ENCODE results near the gene LCT.
"Not testable (repeated sequence)": the region's sequence is repeated elsewhere in the genome, so short reads cannot be mapped to it uniquely, and the experiment has no call there.

LCT gene

DNA sequence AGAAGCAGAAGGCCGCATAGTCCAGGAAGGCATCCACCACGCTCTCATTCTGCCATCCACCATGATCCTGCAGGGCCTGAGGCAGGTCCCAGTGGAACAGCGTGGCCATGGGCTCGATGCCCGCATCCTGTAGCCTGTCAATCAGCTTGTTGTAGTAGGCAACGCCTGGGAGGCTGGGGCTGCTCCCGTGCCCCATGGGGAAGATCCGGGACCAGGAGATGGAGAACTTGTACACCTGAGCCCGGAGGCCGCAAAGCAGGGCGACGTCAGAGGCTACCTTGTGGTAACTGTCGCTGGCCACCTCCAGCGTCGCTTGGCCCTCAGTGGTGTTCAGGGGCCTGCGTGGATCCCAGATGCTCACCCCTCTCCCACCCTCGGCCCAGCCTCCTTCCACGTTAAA, 19.5 kb downstream of the LCT start:
- H3K4me1 ChIP-seq (ENCODE audit: control insufficient read depth, insufficient read depth, low read length), result no peaks in the 10 kb centered on the region
- no peaks in the 10 kb centered on the region for H3K27me3 ChIP-seq (ENCODE audit: control insufficient read depth, insufficient read depth, low read length)

GRCh38 chr2:135815269-135815668, 21.7 kb downstream of the LCT start:
- Histone ChIP-seq H3K27ac (ENCODE audit: low read depth, low read length) (no peak overlapping the region), H3K9me3 (ENCODE audit: control insufficient read depth, insufficient read depth, low read depth, low read length) (no peaks in the 10 kb centered on the region), H3K4me1 (ENCODE audit: control insufficient read depth, insufficient read depth, low read length) (no peaks in the 10 kb centered on the region), H3K36me3 (ENCODE audit: control insufficient read depth, insufficient read depth, low read length) (no peaks in the 10 kb centered on the region), H3K9ac (ENCODE audit: low read length) (no peak overlapping the region), H3K4me3 (ENCODE audit: low read depth, low read length) (no peak overlapping the region), H3K27me3 (ENCODE audit: control insufficient read depth, insufficient read depth, low read length) (no peaks in the 10 kb centered on the region)

More for the DNA sequence above, 19.5 kb downstream of the LCT start:
- H3K27ac ChIP-seq (ENCODE audit: low read depth, low read length), result no peak overlapping the region
- H3K4me3 ChIP-seq (ENCODE audit: low read depth, low read length), result no peak overlapping the region
- H3K36me3 ChIP-seq (ENCODE audit: control insufficient read depth, insufficient read depth, low read length), result no peaks in the 10 kb centered on the region
- H3K9ac ChIP-seq (ENCODE audit: low read length), result no peak overlapping the region
- H3K9me3 ChIP-seq (ENCODE audit: control insufficient read depth, insufficient read depth, low read depth, low read length), result no peaks in the 10 kb centered on the region

DNA sequence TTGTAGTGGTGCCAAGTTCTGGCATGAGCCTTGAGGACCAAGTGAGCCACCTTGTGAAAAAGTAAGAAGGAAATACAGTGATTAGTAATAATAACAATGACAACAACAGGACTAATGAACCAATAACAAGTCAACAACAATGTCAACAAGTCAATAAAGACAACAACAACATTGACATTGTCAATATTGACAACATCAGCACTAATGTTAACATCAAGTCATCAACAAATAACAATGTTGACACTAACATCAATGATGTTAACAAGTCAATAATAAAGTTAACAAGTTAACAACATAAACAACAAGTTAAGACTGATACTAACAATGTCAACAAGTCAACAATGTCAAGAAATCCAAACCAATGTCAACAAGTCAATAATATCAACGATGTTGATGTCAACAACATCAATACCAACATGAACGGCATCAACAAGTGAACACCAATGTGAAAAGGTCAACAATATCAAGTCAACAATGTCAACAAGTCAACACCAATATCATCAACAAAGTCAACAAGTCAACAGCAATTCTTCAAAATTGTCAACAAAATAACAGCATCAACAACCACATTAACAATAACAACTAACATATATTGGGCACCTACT, 24.0 kb downstream of the LCT start:
- no peaks in the 10 kb centered on the region for H3K4me1 ChIP-seq (ENCODE audit: control insufficient read depth, insufficient read depth, low read length)
- no peaks in the 10 kb centered on the region for H3K9me3 ChIP-seq (ENCODE audit: control insufficient read depth, insufficient read depth, low read depth, low read length)
- no peak overlapping the region for H3K4me3 ChIP-seq (ENCODE audit: low read depth, low read length)
- no peaks in the 10 kb centered on the region for H3K36me3 ChIP-seq (ENCODE audit: control insufficient read depth, insufficient read depth, low read length)
- H3K9ac ChIP-seq (ENCODE audit: low read length), result no peak overlapping the region
- no peak overlapping the region for H3K27ac ChIP-seq (ENCODE audit: low read depth, low read length)
- H3K27me3 ChIP-seq (ENCODE audit: control insufficient read depth, insufficient read depth, low read length), result no peaks in the 10 kb centered on the region

- H3K27ac ChIP-seq (ENCODE audit: low read depth, low read length); H3K4me1 ChIP-seq (ENCODE audit: control insufficient read depth, insufficient read depth, low read length); H3K9me3 ChIP-seq (ENCODE audit: control insufficient read depth, insufficient read depth, low read depth, low read length); H3K9ac ChIP-seq (ENCODE audit: low read length); H3K4me3 ChIP-seq (ENCODE audit: low read depth, low read length); H3K36me3 ChIP-seq (ENCODE audit: control insufficient read depth, insufficient read depth, low read length); H3K27me3 ChIP-seq (ENCODE audit: control insufficient read depth, insufficient read depth, low read length): not testable (repeated sequence)
Observed at GRCh38 chr2:135807874-135808273, 29.1 kb downstream of the LCT start.

GRCh38 chr2:135803278-135803677, 33.7 kb downstream of the LCT start:
- H3K36me3 ChIP-seq (ENCODE audit: control insufficient read depth, insufficient read depth, low read length), result no peaks in the 10 kb centered on the region
- no peaks in the 10 kb centered on the region for H3K4me1 ChIP-seq (ENCODE audit: control insufficient read depth, insufficient read depth, low read length)
- no peak overlapping the region for H3K27ac ChIP-seq (ENCODE audit: low read depth, low read length)
- no peaks in the 10 kb centered on the region for H3K27me3 ChIP-seq (ENCODE audit: control insufficient read depth, insufficient read depth, low read length)
- no peak overlapping the region for H3K4me3 ChIP-seq (ENCODE audit: low read depth, low read length)
- peaks cover 29% of the 10 kb centered on the region for H3K9me3 ChIP-seq (ENCODE audit: control insufficient read depth, insufficient read depth, low read depth, low read length)
- H3K9ac ChIP-seq (ENCODE audit: low read length), result no peak overlapping the region

DNA sequence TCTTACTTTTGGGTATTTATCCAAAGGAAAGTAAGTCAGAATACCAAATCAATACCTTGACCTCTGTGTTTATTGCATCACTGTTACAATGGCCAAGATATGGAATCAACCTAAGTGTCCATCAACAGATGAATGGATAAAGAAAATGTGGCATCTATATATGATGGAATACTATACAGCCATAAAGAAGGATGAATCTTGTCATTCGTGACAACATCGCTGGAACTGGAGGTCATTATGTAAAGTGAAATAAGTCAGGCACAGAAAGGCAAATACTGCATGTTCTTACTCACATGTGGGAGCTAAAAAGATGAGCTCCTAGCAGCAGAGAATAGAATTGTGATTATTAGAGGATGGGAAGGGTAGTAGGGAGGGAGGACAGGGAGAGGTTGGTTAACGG, 34.6 kb downstream of the LCT start:
- Histone ChIP-seq H3K9ac (ENCODE audit: low read length) (no peak overlapping the region), H3K4me3 (ENCODE audit: low read depth, low read length) (no peak overlapping the region), H3K27me3 (ENCODE audit: control insufficient read depth, insufficient read depth, low read length) (no peaks in the 10 kb centered on the region), H3K9me3 (ENCODE audit: control insufficient read depth, insufficient read depth, low read depth, low read length) (peaks cover 29% of the 10 kb centered on the region), H3K36me3 (ENCODE audit: control insufficient read depth, insufficient read depth, low read length) (no peaks in the 10 kb centered on the region), H3K4me1 (ENCODE audit: control insufficient read depth, insufficient read depth, low read length) (no peaks in the 10 kb centered on the region), H3K27ac (ENCODE audit: low read depth, low read length) (no peak overlapping the region)

GRCh38 chr2:135800513-135801460, 36.2 kb downstream of the LCT start:
- Histone ChIP-seq H3K4me1 (ENCODE audit: control insufficient read depth, insufficient read depth, low read length) (no peaks in the 10 kb centered on the region), H3K4me3 (ENCODE audit: low read depth, low read length) (no peak overlapping the region)

GRCh38 chr2:135799738-135800137, 37.2 kb downstream of the LCT start:
- H3K9me3 ChIP-seq (ENCODE audit: control insufficient read depth, insufficient read depth, low read depth, low read length), result peaks cover 29% of the 10 kb centered on the region
- H3K27me3 ChIP-seq (ENCODE audit: control insufficient read depth, insufficient read depth, low read length), result no peaks in the 10 kb centered on the region
- H3K27ac ChIP-seq (ENCODE audit: low read depth, low read length), result no peak overlapping the region
- H3K36me3 ChIP-seq (ENCODE audit: control insufficient read depth, insufficient read depth, low read length), result no peaks in the 10 kb centered on the region
- no peak overlapping the region for H3K4me3 ChIP-seq (ENCODE audit: low read depth, low read length)
- no peak overlapping the region for H3K9ac ChIP-seq (ENCODE audit: low read length)
- no peaks in the 10 kb centered on the region for H3K4me1 ChIP-seq (ENCODE audit: control insufficient read depth, insufficient read depth, low read length)

More at GRCh38 chr2:135800513-135801460, 36.2 kb downstream of the LCT start:
- Histone ChIP-seq H3K27ac (ENCODE audit: low read depth, low read length) (no peak overlapping the region), H3K9me3 (ENCODE audit: control insufficient read depth, insufficient read depth, low read depth, low read length) (peaks cover 29% of the 10 kb centered on the region), H3K36me3 (ENCODE audit: control insufficient read depth, insufficient read depth, low read length) (no peaks in the 10 kb centered on the region), H3K27me3 (ENCODE audit: control insufficient read depth, insufficient read depth, low read length) (no peaks in the 10 kb centered on the region), H3K9ac (ENCODE audit: low read length) (no peak overlapping the region)

DNA sequence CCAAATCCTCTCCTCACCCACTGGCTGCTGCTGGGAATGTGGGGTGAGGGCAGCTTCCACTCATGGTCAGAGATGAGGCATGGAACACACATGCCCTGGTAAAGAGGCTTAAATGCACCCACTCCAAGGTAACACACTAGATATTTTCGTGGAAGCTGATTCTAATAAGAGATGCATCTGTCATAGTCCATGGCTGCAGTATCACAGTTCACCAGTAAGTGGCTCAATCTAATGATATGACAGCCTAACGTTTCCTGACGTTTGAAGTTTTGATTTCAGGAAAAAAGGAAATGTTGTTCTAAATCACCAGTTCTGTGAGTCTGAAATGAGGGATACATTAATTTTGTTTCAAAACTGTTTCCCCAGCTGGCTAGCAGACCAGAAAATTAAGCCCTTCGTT, 38.2 kb downstream of the LCT start:
- no peak overlapping the region for H3K9ac ChIP-seq (ENCODE audit: low read length)
- no peak overlapping the region for H3K27ac ChIP-seq (ENCODE audit: low read depth, low read length)
- H3K9me3 ChIP-seq (ENCODE audit: control insufficient read depth, insufficient read depth, low read depth, low read length), result peaks cover 29% of the 10 kb centered on the region
- no peaks in the 10 kb centered on the region for H3K4me1 ChIP-seq (ENCODE audit: control insufficient read depth, insufficient read depth, low read length)
- no peaks in the 10 kb centered on the region for H3K27me3 ChIP-seq (ENCODE audit: control insufficient read depth, insufficient read depth, low read length)
- no peaks in the 10 kb centered on the region for H3K36me3 ChIP-seq (ENCODE audit: control insufficient read depth, insufficient read depth, low read length)
- no peak overlapping the region for H3K4me3 ChIP-seq (ENCODE audit: low read depth, low read length)

DNA sequence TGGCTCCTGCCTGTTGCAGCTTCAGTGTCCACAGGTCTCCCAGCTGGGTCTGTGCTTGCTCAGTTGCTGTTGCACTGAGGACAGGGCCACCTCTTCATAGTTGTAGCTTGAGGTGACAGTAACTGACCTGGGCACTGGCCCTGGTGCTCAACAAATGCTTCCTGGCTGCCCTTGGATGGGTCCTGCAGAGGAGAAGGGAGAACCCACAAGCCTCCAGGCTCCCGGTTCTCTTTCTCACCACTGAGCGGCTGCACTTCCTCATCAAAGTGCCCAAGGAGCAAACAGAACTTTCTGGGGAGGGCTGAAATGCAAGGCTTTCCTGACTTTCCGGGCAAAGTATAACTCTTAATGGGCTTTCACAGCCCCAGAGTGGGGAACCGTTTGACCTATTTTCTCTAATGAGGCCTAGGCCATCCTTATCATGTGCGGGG, 38.7 kb downstream of the LCT start:
- no peak overlapping the region for H3K4me3 ChIP-seq (ENCODE audit: low read depth, low read length)
- peaks cover 29% of the 10 kb centered on the region for H3K9me3 ChIP-seq (ENCODE audit: control insufficient read depth, insufficient read depth, low read depth, low read length)
- no peaks in the 10 kb centered on the region for H3K27me3 ChIP-seq (ENCODE audit: control insufficient read depth, insufficient read depth, low read length)
- no peaks in the 10 kb centered on the region for H3K36me3 ChIP-seq (ENCODE audit: control insufficient read depth, insufficient read depth, low read length)
- no peak overlapping the region for H3K27ac ChIP-seq (ENCODE audit: low read depth, low read length)
- no peaks in the 10 kb centered on the region for H3K4me1 ChIP-seq (ENCODE audit: control insufficient read depth, insufficient read depth, low read length)
- no peak overlapping the region for H3K9ac ChIP-seq (ENCODE audit: low read length)

GRCh38 chr2:135797497-135798274, 39.3 kb downstream of the LCT start:
- Histone ChIP-seq H3K36me3 (ENCODE audit: control insufficient read depth, insufficient read depth, low read length) (no peaks in the 10 kb centered on the region), H3K4me1 (ENCODE audit: control insufficient read depth, insufficient read depth, low read length) (no peaks in the 10 kb centered on the region), H3K9ac (ENCODE audit: low read length) (no peak overlapping the region), H3K27ac (ENCODE audit: low read depth, low read length) (no peak overlapping the region), H3K9me3 (ENCODE audit: control insufficient read depth, insufficient read depth, low read depth, low read length) (peaks cover 29% of the 10 kb centered on the region), H3K27me3 (ENCODE audit: control insufficient read depth, insufficient read depth, low read length) (no peaks in the 10 kb centered on the region), H3K4me3 (ENCODE audit: low read depth, low read length) (no peak overlapping the region)
